ENCODE measurements around the gene ARHGAP24. TPM values are rescaled to one million over a fixed set of nuclear protein-coding genes. Genes with fewer than 3 reads are reported as not detected.

ARHGAP24 gene
- total and polyA plus RNA-seq, 4 donors: 1.8 to 15.2 (median 3.3) TPM

DNA sequence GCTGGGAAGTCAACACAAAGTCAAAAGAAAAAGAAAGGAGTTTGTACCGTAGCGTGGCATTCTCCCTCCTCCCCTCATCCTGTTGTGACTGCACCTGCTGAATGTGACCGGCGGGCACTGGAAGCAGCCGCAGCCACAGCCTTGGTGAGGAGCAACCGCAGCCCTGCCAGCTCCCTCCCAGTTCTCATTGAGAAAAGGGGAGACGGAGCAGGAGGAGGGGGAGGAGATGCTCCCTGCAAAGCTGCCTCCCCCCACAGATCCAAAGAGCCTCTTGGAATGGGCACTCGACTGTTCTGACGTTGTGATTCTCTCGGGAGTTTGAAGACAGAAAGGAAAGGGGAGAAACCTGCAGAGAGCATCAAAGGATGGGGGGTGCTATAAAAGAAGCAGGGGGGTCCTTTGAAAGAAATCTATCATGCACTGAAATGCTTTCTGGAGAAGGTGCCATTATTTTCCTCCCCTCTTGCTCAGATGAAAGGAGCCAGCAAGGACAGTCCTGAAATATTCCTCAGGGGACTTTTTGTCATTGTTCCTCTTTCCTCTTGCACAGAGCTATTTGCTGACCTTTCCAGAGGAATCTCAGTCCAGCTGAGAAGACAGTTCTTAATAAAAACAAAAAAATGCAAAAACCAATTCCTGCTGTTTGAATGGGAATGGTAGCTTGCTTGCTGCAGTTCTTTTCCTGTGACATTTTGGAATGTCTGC lies 455.2 kb downstream of the ARHGAP24 start:
- peaks cover 6 to 50% (median 37%) of the 10 kb centered on the region in 4 donors for H3K4me1 ChIP-seq (ENCODE audit: control insufficient read depth in 4 of 4, insufficient read depth in 4 of 4, low read length in 3 of 4)
- 7% methylated on average over 10 of the region's 10 CpGs for WGBS
- H3K9ac ChIP-seq (ENCODE audit: low read depth in 1 of 2, low read length in 2 of 2): peak overlapping the region in 1 of 2 donors; percentile 24
- peak overlapping the region; percentile 30 to 65 (median 46) for H3K4me3 ChIP-seq (ENCODE audit: low read depth in 1 of 3, low read length in 3 of 3)
- peak overlapping the region; percentile 66 to 76 for H3K27ac ChIP-seq (ENCODE audit: low read depth in 1 of 2, low read length in 2 of 2)
- DNase-seq (ENCODE audit: low spot score): no peak
- H3K27me3 ChIP-seq (ENCODE audit: control insufficient read depth in 4 of 4, insufficient read depth in 4 of 4, low read length in 3 of 4): no peaks in the 10 kb centered on the region
- TF ChIP-seq HNF4A (conservative IDR thresholded peaks at IDR 0.05) (peak in 1 of 2 donors; percentile 2), YY1 (IDR thresholded peaks at IDR 0.05) (no peak), TAF1 (conservative IDR thresholded peaks at IDR 0.05) (peak; percentile 13), EGR1 (IDR thresholded peaks at IDR 0.05; ENCODE audit: low read depth in 2 of 2) (no peak)
- TF ChIP-seq, protein P1, sequence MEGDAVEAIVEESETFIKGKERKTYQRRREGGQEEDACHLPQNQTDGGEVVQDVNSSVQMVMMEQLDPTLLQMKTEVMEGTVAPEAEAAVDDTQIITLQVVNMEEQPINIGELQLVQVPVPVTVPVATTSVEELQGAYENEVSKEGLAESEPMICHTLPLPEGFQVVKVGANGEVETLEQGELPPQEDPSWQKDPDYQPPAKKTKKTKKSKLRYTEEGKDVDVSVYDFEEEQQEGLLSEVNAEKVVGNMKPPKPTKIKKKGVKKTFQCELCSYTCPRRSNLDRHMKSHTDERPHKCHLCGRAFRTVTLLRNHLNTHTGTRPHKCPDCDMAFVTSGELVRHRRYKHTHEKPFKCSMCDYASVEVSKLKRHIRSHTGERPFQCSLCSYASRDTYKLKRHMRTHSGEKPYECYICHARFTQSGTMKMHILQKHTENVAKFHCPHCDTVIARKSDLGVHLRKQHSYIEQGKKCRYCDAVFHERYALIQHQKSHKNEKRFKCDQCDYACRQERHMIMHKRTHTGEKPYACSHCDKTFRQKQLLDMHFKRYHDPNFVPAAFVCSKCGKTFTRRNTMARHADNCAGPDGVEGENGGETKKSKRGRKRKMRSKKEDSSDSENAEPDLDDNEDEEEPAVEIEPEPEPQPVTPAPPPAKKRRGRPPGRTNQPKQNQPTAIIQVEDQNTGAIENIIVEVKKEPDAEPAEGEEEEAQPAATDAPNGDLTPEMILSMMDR (IDR thresholded peaks at IDR 0.05; ENCODE audit: low read depth, low read length, missing input control): peak; percentile 6
- H3K36me3 ChIP-seq (ENCODE audit: control insufficient read depth in 4 of 4, insufficient read depth in 3 of 4, low read depth in 1 of 4, low read length in 3 of 4): no peaks in the 10 kb centered on the region
- H3K9me3 ChIP-seq (ENCODE audit: control insufficient read depth in 4 of 4, low read length in 3 of 4): no peaks in the 10 kb centered on the region

DNA sequence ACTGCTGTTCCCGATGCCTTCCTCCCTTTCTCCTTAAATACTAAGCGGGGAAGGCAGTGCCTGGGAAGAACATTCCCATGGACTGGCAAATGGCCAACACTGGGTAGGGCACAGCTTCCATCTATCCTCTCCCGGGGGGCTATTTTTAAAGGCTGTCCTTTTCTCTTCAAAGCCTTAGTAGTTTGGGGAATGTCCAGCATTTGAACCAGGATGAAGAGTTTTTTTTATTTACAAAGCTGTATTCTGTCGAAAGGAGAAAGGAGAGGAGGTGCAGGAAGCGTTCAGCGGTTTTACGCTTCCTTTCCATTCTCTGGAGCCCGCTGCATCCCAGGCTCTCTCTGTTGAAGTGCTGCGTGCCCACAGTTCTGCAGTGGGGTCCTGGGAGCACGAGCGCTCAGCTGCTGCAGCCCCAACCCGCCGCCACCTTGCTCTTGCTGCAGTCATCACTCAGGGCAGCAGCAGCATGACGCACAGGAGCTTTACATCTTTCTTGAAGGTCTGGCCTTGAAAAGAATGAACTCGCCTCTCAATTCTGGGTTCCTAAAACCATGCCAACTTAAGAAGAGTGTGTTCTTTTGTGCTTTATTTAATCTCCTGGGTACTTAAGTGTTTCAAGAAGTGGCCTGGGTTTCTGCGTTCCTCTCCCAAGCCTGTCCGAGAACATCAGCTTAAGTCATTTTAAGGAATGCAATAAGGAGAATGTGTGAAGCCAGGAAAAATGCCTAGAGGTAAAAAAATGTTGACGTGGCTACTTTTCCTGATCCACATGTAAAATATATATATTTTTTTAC lies 457.7 kb downstream of the ARHGAP24 start:
- Histone ChIP-seq H3K4me3 (ENCODE audit: low read depth in 1 of 3, low read length in 3 of 3) (no peak overlapping the region), H3K27me3 (ENCODE audit: control insufficient read depth in 4 of 4, insufficient read depth in 4 of 4, low read length in 3 of 4) (no peaks in the 10 kb centered on the region), H3K36me3 (ENCODE audit: control insufficient read depth in 4 of 4, insufficient read depth in 3 of 4, low read depth in 1 of 4, low read length in 3 of 4) (no peaks in the 10 kb centered on the region), H3K9ac (ENCODE audit: low read depth in 1 of 2, low read length in 2 of 2) (no peak overlapping the region), H3K27ac (ENCODE audit: low read depth in 1 of 2, low read length in 2 of 2) (peak overlapping the region; percentile 8 to 59), H3K9me3 (ENCODE audit: control insufficient read depth in 4 of 4, low read length in 3 of 4) (no peaks in the 10 kb centered on the region), H3K4me1 (ENCODE audit: control insufficient read depth in 4 of 4, insufficient read depth in 4 of 4, low read length in 3 of 4) (peaks cover 9 to 60% (median 43%) of the 10 kb centered on the region in 4 donors)
- WGBS: 77% methylated on average over 18 of the region's 18 CpGs
- TF ChIP-seq TAF1 (conservative IDR thresholded peaks at IDR 0.05): no peak
- TF ChIP-seq JUND (IDR thresholded peaks at IDR 0.05): no peak
- TF ChIP-seq GABPA (IDR thresholded peaks at IDR 0.05 in 1 of 2, conservative IDR thresholded peaks at IDR 0.05 in 1 of 2): no peak
- TF ChIP-seq, protein P2, sequence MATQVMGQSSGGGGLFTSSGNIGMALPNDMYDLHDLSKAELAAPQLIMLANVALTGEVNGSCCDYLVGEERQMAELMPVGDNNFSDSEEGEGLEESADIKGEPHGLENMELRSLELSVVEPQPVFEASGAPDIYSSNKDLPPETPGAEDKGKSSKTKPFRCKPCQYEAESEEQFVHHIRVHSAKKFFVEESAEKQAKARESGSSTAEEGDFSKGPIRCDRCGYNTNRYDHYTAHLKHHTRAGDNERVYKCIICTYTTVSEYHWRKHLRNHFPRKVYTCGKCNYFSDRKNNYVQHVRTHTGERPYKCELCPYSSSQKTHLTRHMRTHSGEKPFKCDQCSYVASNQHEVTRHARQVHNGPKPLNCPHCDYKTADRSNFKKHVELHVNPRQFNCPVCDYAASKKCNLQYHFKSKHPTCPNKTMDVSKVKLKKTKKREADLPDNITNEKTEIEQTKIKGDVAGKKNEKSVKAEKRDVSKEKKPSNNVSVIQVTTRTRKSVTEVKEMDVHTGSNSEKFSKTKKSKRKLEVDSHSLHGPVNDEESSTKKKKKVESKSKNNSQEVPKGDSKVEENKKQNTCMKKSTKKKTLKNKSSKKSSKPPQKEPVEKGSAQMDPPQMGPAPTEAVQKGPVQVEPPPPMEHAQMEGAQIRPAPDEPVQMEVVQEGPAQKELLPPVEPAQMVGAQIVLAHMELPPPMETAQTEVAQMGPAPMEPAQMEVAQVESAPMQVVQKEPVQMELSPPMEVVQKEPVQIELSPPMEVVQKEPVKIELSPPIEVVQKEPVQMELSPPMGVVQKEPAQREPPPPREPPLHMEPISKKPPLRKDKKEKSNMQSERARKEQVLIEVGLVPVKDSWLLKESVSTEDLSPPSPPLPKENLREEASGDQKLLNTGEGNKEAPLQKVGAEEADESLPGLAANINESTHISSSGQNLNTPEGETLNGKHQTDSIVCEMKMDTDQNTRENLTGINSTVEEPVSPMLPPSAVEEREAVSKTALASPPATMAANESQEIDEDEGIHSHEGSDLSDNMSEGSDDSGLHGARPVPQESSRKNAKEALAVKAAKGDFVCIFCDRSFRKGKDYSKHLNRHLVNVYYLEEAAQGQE (IDR thresholded peaks at IDR 0.05): no peak
- no peak for DNase-seq (ENCODE audit: low spot score)

DNA sequence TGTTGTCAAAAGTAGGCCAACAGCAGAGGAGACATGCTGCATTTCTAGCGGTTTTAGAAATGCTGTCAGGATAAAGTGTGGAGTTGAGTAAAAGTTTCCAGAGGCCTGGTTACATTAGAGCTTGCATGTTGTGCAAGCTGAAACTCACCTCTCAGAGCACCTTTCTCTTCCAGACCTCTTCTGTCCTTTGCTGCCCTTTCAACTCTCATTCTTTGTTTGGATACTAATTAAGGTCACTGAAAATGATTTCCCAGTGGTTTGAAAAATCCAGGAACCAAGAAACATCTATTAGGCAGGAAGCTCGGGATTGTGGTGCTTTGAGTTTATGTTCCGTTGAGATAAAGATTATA lies 458.3 kb downstream of the ARHGAP24 start:
- WGBS: 48% methylated on average over 3 of the region's 3 CpGs
- no peak overlapping the region for H3K9ac ChIP-seq (ENCODE audit: low read depth in 1 of 2, low read length in 2 of 2)
- H3K4me3 ChIP-seq (ENCODE audit: low read depth in 1 of 3, low read length in 3 of 3): no peak overlapping the region
- H3K9me3 ChIP-seq (ENCODE audit: control insufficient read depth in 4 of 4, low read length in 3 of 4): no peaks in the 10 kb centered on the region
- no peaks in the 10 kb centered on the region for H3K36me3 ChIP-seq (ENCODE audit: control insufficient read depth in 4 of 4, insufficient read depth in 3 of 4, low read depth in 1 of 4, low read length in 3 of 4)
- H3K27me3 ChIP-seq (ENCODE audit: control insufficient read depth in 4 of 4, insufficient read depth in 4 of 4, low read length in 3 of 4): no peaks in the 10 kb centered on the region
- peak overlapping the region; percentile 35 to 38 for H3K27ac ChIP-seq (ENCODE audit: low read depth in 1 of 2, low read length in 2 of 2)
- peaks cover 11 to 63% (median 46%) of the 10 kb centered on the region in 4 donors for H3K4me1 ChIP-seq (ENCODE audit: control insufficient read depth in 4 of 4, insufficient read depth in 4 of 4, low read length in 3 of 4)
- DNase-seq (ENCODE audit: low spot score): no peak
- TF ChIP-seq, protein P3, sequence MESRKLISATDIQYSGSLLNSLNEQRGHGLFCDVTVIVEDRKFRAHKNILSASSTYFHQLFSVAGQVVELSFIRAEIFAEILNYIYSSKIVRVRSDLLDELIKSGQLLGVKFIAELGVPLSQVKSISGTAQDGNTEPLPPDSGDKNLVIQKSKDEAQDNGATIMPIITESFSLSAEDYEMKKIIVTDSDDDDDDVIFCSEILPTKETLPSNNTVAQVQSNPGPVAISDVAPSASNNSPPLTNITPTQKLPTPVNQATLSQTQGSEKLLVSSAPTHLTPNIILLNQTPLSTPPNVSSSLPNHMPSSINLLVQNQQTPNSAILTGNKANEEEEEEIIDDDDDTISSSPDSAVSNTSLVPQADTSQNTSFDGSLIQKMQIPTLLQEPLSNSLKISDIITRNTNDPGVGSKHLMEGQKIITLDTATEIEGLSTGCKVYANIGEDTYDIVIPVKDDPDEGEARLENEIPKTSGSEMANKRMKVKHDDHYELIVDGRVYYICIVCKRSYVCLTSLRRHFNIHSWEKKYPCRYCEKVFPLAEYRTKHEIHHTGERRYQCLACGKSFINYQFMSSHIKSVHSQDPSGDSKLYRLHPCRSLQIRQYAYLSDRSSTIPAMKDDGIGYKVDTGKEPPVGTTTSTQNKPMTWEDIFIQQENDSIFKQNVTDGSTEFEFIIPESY (IDR thresholded peaks at IDR 0.05): peak; percentile 48
- TF ChIP-seq YY1 (IDR thresholded peaks at IDR 0.05): peak; percentile 42
- TF ChIP-seq, protein P4, sequence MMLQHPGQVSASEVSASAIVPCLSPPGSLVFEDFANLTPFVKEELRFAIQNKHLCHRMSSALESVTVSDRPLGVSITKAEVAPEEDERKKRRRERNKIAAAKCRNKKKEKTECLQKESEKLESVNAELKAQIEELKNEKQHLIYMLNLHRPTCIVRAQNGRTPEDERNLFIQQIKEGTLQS (IDR thresholded peaks at IDR 0.05): peak; percentile 79
- TF ChIP-seq, protein P1 (IDR thresholded peaks at IDR 0.05; ENCODE audit: low read depth, low read length, missing input control): no peak

All from liver (tissue), 9 donors.